Measurements from ENCODE around the gene EMILIN1.

GRCh38 chr2:27099334-27099955 is 21.0 kb downstream of the EMILIN1 start:
- TF ChIP-seq CTCF (IDR thresholded peaks at IDR 0.05) = no peak
- no peak for TF ChIP-seq POLR2A (IDR thresholded peaks at IDR 0.05)
